C4-2B (cell line): Measurements from ENCODE around the gene UGT3A2.

Source experiments
- CTCF ChIP-seq: fragments of 450-650 bp; conservative IDR thresholded peaks from 2 replicates; pipeline ENCODE4 v1.5.1; 2017; ENCODE audit warnings: mild to moderate bottlenecking
- ZFX ChIP-seq: fragments of 450-650 bp; IDR thresholded peaks from 2 replicates; pipeline ENCODE4 v1.6.1; 2017

DNA sequence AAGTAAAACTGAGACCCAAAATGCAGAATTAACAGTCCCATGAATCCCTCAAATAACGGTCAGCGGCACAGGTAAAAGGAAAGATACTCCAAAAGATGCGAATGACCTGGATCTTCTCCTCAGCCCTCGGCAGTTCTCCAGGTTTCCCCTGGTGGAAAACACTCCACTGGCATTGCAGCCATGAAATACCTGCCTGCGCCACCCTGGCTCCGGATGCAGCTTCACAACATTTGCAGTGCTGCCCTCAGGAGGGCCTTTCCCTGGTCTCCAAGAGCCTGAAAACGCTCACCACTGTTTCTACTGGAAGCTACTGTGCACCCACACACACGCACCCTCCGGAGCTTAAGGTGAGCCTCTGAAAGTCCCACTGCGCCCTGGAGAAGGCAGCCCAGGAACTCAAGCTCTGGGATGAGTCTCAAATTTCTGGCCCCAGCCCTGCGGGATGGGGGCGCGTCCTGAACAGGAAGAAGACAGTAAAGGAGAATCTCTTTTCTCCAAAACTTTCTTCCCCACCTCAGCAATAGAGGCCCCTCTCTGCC, 612 bp downstream of the UGT3A2 start:
- TF ChIP-seq CTCF (no peak), ZFX (no peak)
